ENCODE data around the gene MAPK8IP3.
"Not testable (repeated sequence)": the region's sequence is repeated elsewhere in the genome, so short reads cannot be mapped to it uniquely, and the experiment has no call there.

Gene MAPK8IP3

DNA sequence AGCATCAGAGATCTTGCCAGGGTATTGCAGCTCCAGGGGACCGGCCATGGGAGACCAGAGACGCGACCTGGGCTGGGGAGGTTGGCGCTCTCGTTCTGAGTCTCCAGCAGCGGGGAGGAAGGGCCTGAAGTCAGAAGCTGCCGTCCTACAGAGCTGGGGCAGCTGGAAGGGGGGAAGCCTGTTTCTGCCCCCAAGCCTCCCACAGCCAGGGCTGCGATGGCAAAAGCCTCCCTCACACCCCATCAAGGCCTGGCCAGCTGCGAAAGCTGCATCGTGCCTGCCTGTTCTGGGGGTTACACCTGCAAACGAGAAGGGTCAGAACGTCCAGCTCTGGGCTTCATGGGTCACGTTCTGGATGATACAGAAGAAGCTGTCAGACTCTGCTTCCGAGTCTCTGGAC is 26.1 kb downstream of the MAPK8IP3 start:
- TF ChIP-seq, protein P1, sequence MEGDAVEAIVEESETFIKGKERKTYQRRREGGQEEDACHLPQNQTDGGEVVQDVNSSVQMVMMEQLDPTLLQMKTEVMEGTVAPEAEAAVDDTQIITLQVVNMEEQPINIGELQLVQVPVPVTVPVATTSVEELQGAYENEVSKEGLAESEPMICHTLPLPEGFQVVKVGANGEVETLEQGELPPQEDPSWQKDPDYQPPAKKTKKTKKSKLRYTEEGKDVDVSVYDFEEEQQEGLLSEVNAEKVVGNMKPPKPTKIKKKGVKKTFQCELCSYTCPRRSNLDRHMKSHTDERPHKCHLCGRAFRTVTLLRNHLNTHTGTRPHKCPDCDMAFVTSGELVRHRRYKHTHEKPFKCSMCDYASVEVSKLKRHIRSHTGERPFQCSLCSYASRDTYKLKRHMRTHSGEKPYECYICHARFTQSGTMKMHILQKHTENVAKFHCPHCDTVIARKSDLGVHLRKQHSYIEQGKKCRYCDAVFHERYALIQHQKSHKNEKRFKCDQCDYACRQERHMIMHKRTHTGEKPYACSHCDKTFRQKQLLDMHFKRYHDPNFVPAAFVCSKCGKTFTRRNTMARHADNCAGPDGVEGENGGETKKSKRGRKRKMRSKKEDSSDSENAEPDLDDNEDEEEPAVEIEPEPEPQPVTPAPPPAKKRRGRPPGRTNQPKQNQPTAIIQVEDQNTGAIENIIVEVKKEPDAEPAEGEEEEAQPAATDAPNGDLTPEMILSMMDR (IDR thresholded peaks at IDR 0.05): no peak
- no peak for TF ChIP-seq ZFX (IDR thresholded peaks at IDR 0.05; ENCODE audit: borderline replicate concordance)
- H3K27ac ChIP-seq: no peak overlapping the region

DNA sequence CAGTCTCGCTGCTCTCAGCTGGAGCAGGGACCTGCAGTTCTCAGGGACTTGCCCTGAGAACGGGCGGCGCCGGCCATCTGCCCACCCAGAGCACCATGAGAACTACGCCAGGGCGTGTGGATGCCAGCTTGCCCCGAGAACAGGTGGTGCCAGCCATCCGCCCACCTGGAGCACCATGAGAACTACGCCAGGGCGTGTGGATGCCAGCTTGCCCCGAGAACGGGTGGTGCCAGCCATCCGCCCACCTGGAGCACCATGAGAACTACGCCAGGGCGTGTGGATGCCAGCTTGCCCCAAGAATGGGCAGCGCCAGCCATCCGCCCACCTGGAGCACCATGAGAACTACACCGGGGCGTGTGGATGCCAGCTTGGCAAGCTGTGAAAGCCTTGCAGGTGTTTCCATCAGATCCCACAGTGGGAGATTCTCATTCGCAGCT is 26.6 kb downstream of the MAPK8IP3 start:
- not testable (repeated sequence) for H3K27ac ChIP-seq

DNA sequence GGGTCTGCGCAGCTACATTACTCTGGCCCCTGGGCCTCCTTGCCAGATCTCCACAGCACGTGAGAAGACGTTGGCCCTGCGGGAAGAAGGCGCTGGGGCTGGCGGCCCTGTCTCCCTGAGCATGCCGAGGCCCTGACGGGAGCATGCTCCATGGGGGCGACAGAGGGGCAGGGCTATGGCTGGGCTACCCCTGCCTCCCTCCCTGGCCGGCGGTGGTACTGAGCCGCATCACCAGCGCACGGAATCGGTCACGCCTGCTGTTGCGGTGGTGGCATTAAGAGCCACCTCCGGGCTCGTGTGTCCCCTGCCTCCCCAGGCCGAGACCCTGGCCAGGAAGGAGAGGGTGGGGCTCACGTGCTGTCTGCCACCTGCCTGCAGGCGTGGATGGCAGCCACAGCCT is 28.1 kb downstream of the MAPK8IP3 start:
- no peak overlapping the region for H3K27ac ChIP-seq
- TF ChIP-seq, protein P1 (IDR thresholded peaks at IDR 0.05): no peak
- no peak for TF ChIP-seq ZFX (IDR thresholded peaks at IDR 0.05; ENCODE audit: borderline replicate concordance)

DNA sequence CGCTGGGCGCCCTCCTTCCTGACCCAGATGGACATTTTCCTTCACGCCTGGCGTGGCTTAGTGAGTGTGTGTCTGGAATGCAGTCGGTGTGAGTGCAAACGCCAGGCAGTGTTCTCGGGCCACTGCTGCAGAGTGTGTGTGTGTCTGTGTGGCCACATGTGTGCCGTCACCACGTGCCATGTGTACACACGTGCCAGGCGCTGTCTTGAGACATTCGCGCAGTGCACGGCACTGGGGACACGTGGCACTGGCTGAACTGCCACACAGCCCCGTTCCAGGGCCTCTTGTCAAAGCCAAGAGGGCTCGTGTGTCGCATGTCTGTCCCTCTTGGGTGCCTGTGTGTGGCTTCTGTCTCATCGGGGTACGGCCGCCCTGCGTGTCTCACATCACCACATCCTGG is 28.8 kb downstream of the MAPK8IP3 start:
- no peak overlapping the region for H3K27ac ChIP-seq
- no peak for TF ChIP-seq ZFX (IDR thresholded peaks at IDR 0.05; ENCODE audit: borderline replicate concordance)
- TF ChIP-seq, protein P1 (IDR thresholded peaks at IDR 0.05): no peak

DNA sequence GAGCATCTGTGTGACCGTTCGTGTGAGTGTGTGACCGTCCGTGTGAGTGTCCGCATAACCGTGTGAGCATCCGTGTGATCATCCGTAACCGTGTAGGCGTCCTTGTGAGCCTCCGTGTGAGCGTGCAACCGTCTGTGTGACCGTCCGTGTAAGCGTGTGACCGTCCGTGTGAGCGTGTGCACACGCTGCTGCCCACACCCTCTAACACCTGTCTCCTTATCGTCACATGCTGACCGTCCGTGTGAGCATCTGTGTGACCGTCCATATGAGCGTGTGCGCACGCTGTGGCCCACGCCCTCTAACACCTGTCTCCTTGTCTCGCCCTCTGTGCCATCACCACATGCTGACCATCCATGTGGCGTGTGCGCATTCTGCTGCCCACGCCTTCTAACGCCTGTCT is 34.2 kb downstream of the MAPK8IP3 start:
- H3K27ac ChIP-seq: no peak overlapping the region
- no peak for TF ChIP-seq ZFX (IDR thresholded peaks at IDR 0.05; ENCODE audit: borderline replicate concordance)
- TF ChIP-seq, protein P1 (IDR thresholded peaks at IDR 0.05): no peak

DNA sequence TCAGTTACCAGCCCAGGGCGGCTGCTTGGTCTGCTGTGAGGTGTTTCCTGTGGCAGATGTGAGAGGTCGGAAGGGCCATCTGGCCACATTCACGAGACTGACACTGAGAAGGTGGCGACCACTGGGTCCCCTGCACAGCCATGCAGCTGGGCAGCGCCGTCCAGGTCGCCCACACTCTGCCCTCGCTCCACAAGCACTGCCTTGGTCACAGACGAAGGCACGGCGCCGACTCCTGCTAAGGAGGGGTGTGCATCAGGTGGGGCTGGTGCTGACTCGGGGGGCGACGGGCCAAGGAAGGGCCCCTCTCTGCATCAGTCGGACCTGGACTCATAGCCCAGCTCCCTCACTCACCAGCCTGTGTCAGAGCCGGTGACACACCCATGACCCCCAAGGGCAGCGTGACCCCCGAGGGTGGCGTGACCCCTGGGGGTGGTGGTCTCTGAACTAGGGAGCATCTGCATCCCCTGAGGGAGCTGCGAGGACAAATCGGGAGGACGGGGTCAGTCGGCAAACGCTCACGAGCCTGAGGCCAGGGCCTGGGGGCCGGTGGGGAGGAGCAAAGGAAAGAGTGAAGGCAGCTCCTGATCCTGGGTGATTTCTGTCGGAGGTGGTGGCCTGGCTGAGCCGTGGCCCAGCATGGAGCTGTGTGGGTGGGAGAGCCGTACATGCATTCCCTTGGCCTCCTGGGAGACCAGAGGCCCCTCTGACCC is 34.9 kb downstream of the MAPK8IP3 start:
- no peak for TF ChIP-seq ZFX (IDR thresholded peaks at IDR 0.05; ENCODE audit: borderline replicate concordance)
- TF ChIP-seq, protein P1 (IDR thresholded peaks at IDR 0.05): no peak
- H3K27ac ChIP-seq: no peak overlapping the region

DNA sequence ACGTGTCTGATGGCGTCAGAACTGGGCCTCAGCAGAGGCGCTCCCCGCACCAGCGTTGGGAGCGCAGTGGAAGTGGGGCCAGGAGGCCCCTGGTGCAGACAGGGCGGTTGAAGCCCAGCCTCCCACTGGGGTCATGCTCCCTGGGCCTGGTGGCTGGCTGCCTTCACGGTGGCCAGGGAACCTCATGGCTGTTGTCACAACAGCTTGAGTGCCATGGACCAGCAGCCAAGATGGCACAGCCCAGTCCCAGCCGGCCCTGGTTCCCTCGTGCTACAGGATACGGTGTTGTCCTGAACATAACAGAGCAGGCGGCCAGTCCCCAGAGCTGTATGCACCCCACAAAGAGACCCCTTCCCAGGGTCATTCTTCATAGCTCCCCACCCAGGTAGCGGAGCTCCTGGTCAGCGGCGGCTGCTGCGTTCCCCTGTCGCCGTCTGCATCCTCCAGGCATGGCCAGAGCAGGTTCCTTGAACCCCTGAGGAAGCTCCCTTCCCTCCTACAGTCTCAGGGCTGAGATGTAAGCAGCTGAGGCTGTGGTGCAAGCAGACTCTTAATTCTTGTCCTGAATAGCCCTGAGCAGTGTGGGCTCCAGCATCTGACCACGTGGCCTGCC is 35.7 kb downstream of the MAPK8IP3 start:
- no peak overlapping the region for H3K27ac ChIP-seq
- TF ChIP-seq, protein P1 (IDR thresholded peaks at IDR 0.05): no peak
- TF ChIP-seq ZFX (IDR thresholded peaks at IDR 0.05; ENCODE audit: borderline replicate concordance): no peak

Data from 22Rv1 (cell line).